Testis (tissue), 3 donors: ENCODE results near the gene NINL. TPM values are rescaled to one million over a fixed set of nuclear protein-coding genes. Genes with fewer than 3 reads are reported as not detected.

Source experiments
- DNase-seq: peaks from one replicate; pipeline ENCODE4 v3.0.0-alpha.2; 2019
- H3K27ac ChIP-seq, 2 donors: fragments of 200-600 bp; sonication (generic); one replicate each; pipeline ENCODE4 v1.5.1; 2019
- H3K27me3 ChIP-seq: fragments of 200-600 bp; sonication (generic); one replicate; pipeline ENCODE4 v1.5.1; 2019
- H3K36me3 ChIP-seq: fragments of 200-600 bp; sonication (generic); one replicate; pipeline ENCODE4 v1.5.1; 2017; ENCODE audit warnings: low read depth; ENCODE audit errors: missing control alignments
- H3K4me1 ChIP-seq: fragments of 200-600 bp; sonication (generic); one replicate; pipeline ENCODE4 v1.5.1; 2019
- H3K4me3 ChIP-seq, 2 donors: fragments of 200-600 bp; sonication (generic); one replicate each; pipeline ENCODE4 v1.5.1; 2017 to 2019
- H3K9me3 ChIP-seq: fragments of 200-600 bp; sonication (generic); one replicate; pipeline ENCODE4 v1.5.1; 2017
- POLR2A ChIP-seq: fragments of 450-650 bp; IDR thresholded peaks from one replicate; pipeline ENCODE4 v1.6.1; 2017; ENCODE audit warnings: antibody characterized with exemption, mild to moderate bottlenecking, moderate library complexity
- WGBS, 2 donors: methylation state at CpG; one replicate each; pipeline ENCODE4 v1.1.5; 2018; 5-methylcytosine and 5-hydroxymethylcytosine counted together
- intact Hi-C: fragments of 100-400 bp; cut with DNase I; formaldehyde crosslinking; loops from one replicate; pipeline ENCODE4 v1.15.1; 2023; ENCODE audit warnings: low total_unique reads
- polyA plus RNA-seq: library from polyadenylated mRNA; stranded (reverse); fragments of 350-450 nt; fragmentation: Illumina TruSeq; extraction: RNeasy Lipid Tissue Mini Kit (QIAGEN cat#74804); gene quantifications from one replicate; pipeline ENCODE4 v1.2.3, GENCODE V29; 2014; ENCODE audit warnings: low read depth, low replicate concordance; ENCODE audit not compliant: insufficient read depth
- total RNA-seq, 2 donors: library from RNA; depleted of rRNA; stranded (reverse); fragments of >200 nt; gene quantifications; one replicate each; pipeline ENCODE4 v1.2.3, GENCODE V29; 2016
- TF ChIP-seq, protein P1 (sequence below), 3 experiments: fragments of 450-650 bp in 2 of 3; fragments of 200-600 bp in 1 of 3; sonication (generic) in 1 of 3; IDR thresholded peaks; one replicate each; pipeline ENCODE4 v1.5.1; 2016 to 2019; ENCODE audit warnings: antibody characterized with exemption in 3 of 3, mild to moderate bottlenecking in 2 of 3, moderate library complexity in 1 of 3

Gene NINL
- total and polyA plus RNA-seq, 3 donors from 2014 or later, result 17.9 to 33.4 (median 32.8) TPM

DNA sequence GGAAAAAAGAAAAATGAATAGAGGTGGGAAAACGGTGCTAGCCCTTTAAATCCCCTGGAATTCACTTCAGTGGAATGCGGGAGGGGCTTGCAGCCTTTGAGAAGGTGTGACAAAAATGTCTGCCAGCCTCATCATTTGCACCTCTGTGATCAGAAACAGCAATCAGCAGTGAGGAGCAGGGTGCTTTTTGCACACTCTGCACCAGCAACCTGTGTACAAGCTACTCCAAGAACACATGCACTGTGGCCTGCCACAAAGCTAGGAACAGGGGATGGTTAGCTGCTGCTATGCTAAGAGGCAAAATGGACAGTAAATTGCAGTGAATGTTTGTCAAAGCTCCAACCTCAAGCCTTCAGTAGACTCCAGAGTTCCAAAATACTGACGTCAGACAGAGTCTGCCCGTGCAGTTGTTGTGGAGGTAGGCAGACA lies 148.2 kb downstream of the NINL start:
- intact Hi-C loops, result no loop called here
- H3K36me3 ChIP-seq, result no peaks in the 10 kb centered on the region
- DNase-seq, result no peak
- H3K27me3 ChIP-seq, result no peaks in the 10 kb centered on the region
- H3K27ac ChIP-seq, result no peak overlapping the region
- WGBS, 2 donors, result 51 to 55% methylated on average over 4 of the region's 4 CpGs
- H3K9me3 ChIP-seq, result no peaks in the 10 kb centered on the region
- no peak for TF ChIP-seq POLR2A
- TF ChIP-seq, protein P1, sequence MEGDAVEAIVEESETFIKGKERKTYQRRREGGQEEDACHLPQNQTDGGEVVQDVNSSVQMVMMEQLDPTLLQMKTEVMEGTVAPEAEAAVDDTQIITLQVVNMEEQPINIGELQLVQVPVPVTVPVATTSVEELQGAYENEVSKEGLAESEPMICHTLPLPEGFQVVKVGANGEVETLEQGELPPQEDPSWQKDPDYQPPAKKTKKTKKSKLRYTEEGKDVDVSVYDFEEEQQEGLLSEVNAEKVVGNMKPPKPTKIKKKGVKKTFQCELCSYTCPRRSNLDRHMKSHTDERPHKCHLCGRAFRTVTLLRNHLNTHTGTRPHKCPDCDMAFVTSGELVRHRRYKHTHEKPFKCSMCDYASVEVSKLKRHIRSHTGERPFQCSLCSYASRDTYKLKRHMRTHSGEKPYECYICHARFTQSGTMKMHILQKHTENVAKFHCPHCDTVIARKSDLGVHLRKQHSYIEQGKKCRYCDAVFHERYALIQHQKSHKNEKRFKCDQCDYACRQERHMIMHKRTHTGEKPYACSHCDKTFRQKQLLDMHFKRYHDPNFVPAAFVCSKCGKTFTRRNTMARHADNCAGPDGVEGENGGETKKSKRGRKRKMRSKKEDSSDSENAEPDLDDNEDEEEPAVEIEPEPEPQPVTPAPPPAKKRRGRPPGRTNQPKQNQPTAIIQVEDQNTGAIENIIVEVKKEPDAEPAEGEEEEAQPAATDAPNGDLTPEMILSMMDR (IDR thresholded peaks at IDR 0.05), result no peak
- H3K4me3 ChIP-seq, result no peak overlapping the region
- H3K4me1 ChIP-seq, result no peaks in the 10 kb centered on the region

DNA sequence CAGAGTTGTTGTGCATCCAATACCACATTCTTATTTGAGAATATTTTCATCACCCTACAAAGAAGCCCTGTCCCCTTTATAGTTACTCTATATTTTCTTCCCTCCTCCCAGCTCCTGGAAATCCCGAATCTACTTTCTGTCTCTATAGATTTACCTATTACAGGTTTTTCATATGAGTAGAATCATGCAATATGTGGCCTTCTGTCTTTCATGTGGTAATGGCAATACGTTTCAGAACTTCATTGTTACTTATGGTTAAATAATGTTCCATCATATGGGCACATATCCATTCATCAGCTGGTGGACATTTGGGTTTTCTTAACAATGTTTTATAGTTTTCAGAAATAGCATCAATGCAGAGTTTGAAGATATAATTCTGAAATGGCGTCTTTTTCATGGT lies 160.8 kb downstream of the NINL start:
- TF ChIP-seq POLR2A, result no peak
- TF ChIP-seq, protein P1 (IDR thresholded peaks at IDR 0.05), result no peak
- intact Hi-C loops, result no loop called here
- Histone ChIP-seq H3K4me1 (no peaks in the 10 kb centered on the region), H3K27ac (no peak overlapping the region), H3K4me3 (no peak overlapping the region), H3K36me3 (no peaks in the 10 kb centered on the region), H3K9me3 (no peaks in the 10 kb centered on the region), H3K27me3 (no peaks in the 10 kb centered on the region)
- WGBS, 2 donors, result 95% methylated on average over 3 of the region's 3 CpGs
- DNase-seq, result no peak

DNA sequence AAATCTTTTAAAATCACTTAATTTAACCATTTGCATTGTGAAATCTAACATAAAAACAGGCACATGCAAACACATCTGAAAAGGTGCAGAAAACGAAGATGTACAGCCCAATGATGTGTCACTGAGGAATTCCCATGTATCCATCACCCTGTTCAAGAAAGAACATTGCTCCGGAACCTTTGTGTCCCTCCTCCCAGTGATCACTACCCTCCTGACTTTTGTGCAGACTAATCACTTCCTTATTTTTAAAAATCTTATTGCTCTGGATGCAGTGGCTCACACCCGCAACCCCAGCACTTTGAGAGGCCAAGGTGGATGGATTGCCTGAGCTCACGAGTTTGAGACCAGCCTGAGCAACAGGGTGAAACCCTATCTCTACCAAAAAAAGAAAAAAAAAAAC lies 163.3 kb downstream of the NINL start:
- H3K27me3 ChIP-seq, result no peaks in the 10 kb centered on the region
- TF ChIP-seq, protein P1 (IDR thresholded peaks at IDR 0.05), result no peak
- TF ChIP-seq POLR2A, result no peak
- no peaks in the 10 kb centered on the region for H3K4me1 ChIP-seq
- intact Hi-C loops, result no loop called here
- no peak overlapping the region for H3K4me3 ChIP-seq
- H3K27ac ChIP-seq, result no peak overlapping the region
- 85 to 91% methylated on average over 4 of the region's 4 CpGs for WGBS, 2 donors
- H3K9me3 ChIP-seq, result no peaks in the 10 kb centered on the region
- DNase-seq, result no peak
- H3K36me3 ChIP-seq, result no peaks in the 10 kb centered on the region

DNA sequence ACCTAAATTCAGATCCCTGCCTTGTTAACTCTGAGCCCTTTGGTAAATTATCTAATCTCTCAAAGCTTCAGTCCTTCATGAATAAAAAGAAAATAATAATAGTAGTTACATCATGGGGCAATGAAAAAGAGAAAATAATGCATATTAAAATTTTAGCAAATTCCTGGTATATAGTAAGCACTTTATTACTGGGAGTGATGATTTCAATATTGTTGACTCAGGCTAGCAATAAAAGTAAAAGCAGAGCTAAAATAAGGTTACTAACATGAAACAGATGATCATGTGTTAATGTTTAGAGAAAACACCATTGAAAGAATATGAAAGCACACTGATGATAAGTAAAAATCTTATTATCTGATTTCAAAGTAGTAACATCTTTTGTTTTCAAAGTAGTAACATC lies 164.2 kb downstream of the NINL start:
- no peak for TF ChIP-seq POLR2A
- TF ChIP-seq, protein P1 (IDR thresholded peaks at IDR 0.05), result no peak
- Histone ChIP-seq H3K4me3 (no peak overlapping the region), H3K27ac (no peak overlapping the region), H3K36me3 (no peaks in the 10 kb centered on the region), H3K9me3 (no peaks in the 10 kb centered on the region), H3K4me1 (no peaks in the 10 kb centered on the region), H3K27me3 (no peaks in the 10 kb centered on the region)
- no peak for DNase-seq
- intact Hi-C loops, result no loop called here

DNA sequence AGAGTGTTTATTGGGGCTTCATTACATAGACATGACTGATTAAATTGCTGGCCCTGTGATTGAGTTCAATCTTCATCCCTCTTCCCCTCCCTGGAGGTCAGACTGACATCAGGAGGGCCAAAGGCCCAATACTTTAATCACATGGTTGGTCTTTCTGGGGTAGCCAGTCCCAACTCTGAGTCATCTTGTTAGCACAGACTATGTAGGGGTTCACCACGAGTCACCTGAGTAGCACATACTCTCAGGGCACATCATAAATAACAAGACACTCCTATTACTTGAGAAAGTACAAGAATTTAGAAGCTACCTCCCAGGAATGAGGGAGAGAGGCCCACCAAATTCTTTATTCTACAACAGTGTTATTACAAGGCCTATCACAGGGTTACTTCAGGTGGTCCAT lies 166.6 kb downstream of the NINL start:
- 82 to 96% methylated on average over 1 of the region's 1 CpG for WGBS, 2 donors

More for the DNA sequence above, 166.6 kb downstream of the NINL start:
- intact Hi-C loops, result no loop called here
- Histone ChIP-seq H3K4me1 (no peaks in the 10 kb centered on the region), H3K36me3 (no peaks in the 10 kb centered on the region), H3K27ac (no peak overlapping the region), H3K4me3 (no peak overlapping the region), H3K27me3 (no peaks in the 10 kb centered on the region), H3K9me3 (no peaks in the 10 kb centered on the region)
- DNase-seq, result no peak
- no peak for TF ChIP-seq POLR2A
- TF ChIP-seq, protein P1 (IDR thresholded peaks at IDR 0.05), result no peak
